Lower leg skin (tissue), 4 donors: Measurements from ENCODE around the gene ITGA3. TPM values are rescaled to one million over a fixed set of nuclear protein-coding genes. Genes with fewer than 3 reads are reported as not detected.

Source experiments
- DNase-seq, 2 donors: peaks; one replicate each; pipeline ENCODE4 v3.0.0-alpha.2; 2019; ENCODE audit warnings: low spot score in 2 of 2
- H3K4me3 ChIP-seq: fragments of 200-600 bp; sonication (generic); 2 replicates; pipeline ENCODE4 v1.5.1; 2017; ENCODE audit warnings: mild to moderate bottlenecking, low read depth; ENCODE audit not compliant: poor library complexity, severe bottlenecking
- POLR2A ChIP-seq, 2 donors: fragments of 450-650 bp; IDR thresholded peaks; one replicate each; pipeline ENCODE4 v1.6.1; 2016 to 2017; ENCODE audit warnings: antibody characterized with exemption in 2 of 2, mild to moderate bottlenecking in 1 of 2, moderate library complexity in 1 of 2
- whole genome bisulfite sequencing, 2 donors: methylation state at CpG; one replicate each; pipeline ENCODE4 v1.1.5; 2018; 5-methylcytosine and 5-hydroxymethylcytosine counted together
- intact Hi-C: fragments of 100-400 bp; cut with DNase I; formaldehyde crosslinking; loops from one replicate; pipeline ENCODE4 v1.15.0; 2023; ENCODE audit warnings: low total_unique reads
- total RNA-seq, 4 donors: library from RNA; depleted of rRNA; stranded (reverse); fragments of >200 nt; gene quantifications; one replicate each; pipeline ENCODE4 v1.1.0, GENCODE V29; 2016
- TF ChIP-seq, protein P1 (sequence below), 3 donors: fragments of 450-650 bp; IDR thresholded peaks; one replicate each; pipeline ENCODE4 v1.5.1; 2016; ENCODE audit warnings: antibody characterized with exemption in 3 of 3, mild to moderate bottlenecking in 3 of 3, moderate library complexity in 2 of 3

The ITGA3 gene
- total RNA-seq, 4 donors from 2014 or later: 99.7 to 148 (median 121) TPM

GRCh38 chr17:50067996-50068395 is 12.1 kb downstream of the ITGA3 start:
- TF ChIP-seq POLR2A (IDR thresholded peaks at IDR 0.05): no peak
- TF ChIP-seq, protein P1, sequence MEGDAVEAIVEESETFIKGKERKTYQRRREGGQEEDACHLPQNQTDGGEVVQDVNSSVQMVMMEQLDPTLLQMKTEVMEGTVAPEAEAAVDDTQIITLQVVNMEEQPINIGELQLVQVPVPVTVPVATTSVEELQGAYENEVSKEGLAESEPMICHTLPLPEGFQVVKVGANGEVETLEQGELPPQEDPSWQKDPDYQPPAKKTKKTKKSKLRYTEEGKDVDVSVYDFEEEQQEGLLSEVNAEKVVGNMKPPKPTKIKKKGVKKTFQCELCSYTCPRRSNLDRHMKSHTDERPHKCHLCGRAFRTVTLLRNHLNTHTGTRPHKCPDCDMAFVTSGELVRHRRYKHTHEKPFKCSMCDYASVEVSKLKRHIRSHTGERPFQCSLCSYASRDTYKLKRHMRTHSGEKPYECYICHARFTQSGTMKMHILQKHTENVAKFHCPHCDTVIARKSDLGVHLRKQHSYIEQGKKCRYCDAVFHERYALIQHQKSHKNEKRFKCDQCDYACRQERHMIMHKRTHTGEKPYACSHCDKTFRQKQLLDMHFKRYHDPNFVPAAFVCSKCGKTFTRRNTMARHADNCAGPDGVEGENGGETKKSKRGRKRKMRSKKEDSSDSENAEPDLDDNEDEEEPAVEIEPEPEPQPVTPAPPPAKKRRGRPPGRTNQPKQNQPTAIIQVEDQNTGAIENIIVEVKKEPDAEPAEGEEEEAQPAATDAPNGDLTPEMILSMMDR (IDR thresholded peaks at IDR 0.05): no peak
- WGBS, 2 donors: 89 to 90% methylated on average over 13 of the region's 13 CpGs
- no peak for DNase-seq

DNA sequence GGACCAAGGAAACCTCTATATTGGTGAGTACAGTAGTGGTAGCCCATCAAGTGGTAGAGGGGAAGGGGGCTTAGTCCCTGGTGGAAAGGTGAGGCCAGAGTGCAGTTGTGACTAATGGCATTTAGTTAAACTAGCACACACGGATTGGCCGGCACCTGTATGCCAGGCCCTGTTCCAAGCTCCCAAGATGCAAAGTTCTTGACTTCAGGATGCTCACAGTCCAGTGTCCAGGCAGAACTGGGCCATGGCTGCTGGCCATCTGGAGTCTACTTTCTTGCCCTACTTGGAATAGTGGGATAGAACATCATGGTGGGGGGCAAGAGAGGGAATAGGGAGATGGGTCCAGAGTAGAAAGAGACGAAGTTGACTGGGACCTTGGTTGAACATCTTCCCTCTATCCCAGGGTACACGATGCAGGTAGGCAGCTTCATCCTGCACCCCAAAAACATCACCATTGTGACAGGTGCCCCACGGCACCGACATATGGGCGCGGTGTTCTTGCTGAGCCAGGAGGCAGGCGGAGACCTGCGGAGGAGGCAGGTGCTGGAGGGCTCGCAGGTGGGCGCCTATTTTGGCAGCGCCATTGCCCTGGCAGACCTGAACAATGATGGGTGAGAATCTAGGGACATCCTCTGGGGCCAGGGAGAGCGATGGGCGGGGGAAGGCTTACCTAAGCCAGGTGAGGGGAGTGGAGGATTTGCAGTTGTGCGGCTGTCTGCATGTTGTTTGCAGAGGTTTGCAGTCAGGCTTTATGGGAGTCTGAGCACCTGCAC is 15.2 kb downstream of the ITGA3 start:
- TF ChIP-seq POLR2A (IDR thresholded peaks at IDR 0.05): no peak
- TF ChIP-seq, protein P1 (IDR thresholded peaks at IDR 0.05): no peak
- DNase-seq: no peak
- 65 to 75% methylated on average over 16 of the region's 16 CpGs for WGBS, 2 donors
- intact Hi-C loops: no loop called here
- H3K4me3 ChIP-seq: no peak overlapping the region

More at GRCh38 chr17:50067996-50068395, 12.1 kb downstream of the ITGA3 start:
- no peak overlapping the region for H3K4me3 ChIP-seq
- intact Hi-C loops: no loop called here

DNA sequence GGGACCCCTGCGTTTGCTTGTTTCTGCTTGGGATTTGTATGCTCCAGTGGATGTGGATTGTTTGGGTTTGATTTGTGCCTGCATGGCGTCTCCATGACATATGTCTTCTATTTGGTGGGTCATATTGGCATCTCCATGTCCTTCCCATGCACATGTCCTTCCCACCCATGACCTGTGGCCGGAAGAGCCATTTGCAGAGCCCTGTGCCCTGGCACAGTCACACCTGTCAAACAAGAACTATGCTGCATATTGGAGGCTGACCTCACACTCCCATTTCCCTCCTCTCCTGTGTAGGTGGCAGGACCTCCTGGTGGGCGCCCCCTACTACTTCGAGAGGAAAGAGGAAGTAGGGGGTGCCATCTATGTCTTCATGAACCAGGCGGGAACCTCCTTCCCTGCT is 15.8 kb downstream of the ITGA3 start:
- 84 to 86% methylated on average over 6 of the region's 6 CpGs for WGBS, 2 donors
- DNase-seq: no peak
- intact Hi-C loops: no loop called here
- TF ChIP-seq, protein P1 (IDR thresholded peaks at IDR 0.05): no peak
- no peak for TF ChIP-seq POLR2A (IDR thresholded peaks at IDR 0.05)
- H3K4me3 ChIP-seq: no peak overlapping the region

DNA sequence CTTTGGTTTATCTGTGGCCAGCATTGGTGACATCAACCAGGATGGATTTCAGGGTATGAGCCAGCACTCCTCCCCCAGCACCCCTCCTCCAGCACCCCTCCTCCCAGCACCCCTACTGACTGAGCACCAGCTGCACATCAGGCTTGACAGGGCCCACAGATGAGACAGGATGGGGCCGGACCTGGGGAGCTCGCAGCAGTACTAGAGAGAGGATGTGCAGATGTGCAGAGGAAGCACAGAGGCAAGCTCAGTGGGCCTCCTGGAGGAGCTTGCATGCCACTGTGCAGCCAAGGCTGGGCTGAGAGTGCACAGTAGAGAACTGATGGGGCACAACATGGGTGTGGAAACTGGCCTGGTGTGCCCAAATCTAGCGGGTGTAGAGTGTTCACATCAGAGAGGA is 16.2 kb downstream of the ITGA3 start:
- intact Hi-C loops: no loop called here
- no peak for DNase-seq
- WGBS, 2 donors: 72 to 87% methylated on average over 3 of the region's 3 CpGs
- TF ChIP-seq, protein P1 (IDR thresholded peaks at IDR 0.05): no peak
- no peak for TF ChIP-seq POLR2A (IDR thresholded peaks at IDR 0.05)
- H3K4me3 ChIP-seq: no peak overlapping the region

- WGBS, 2 donors: 76% methylated on average over 1 of the region's 1 CpG
- no peak overlapping the region for H3K4me3 ChIP-seq
- TF ChIP-seq POLR2A (IDR thresholded peaks at IDR 0.05): no peak
- TF ChIP-seq, protein P1 (IDR thresholded peaks at IDR 0.05): no peak
- DNase-seq: no peak
- intact Hi-C loops: no loop called here
Observed at GRCh38 chr17:50072925-50073324, 17.0 kb downstream of the ITGA3 start.

DNA sequence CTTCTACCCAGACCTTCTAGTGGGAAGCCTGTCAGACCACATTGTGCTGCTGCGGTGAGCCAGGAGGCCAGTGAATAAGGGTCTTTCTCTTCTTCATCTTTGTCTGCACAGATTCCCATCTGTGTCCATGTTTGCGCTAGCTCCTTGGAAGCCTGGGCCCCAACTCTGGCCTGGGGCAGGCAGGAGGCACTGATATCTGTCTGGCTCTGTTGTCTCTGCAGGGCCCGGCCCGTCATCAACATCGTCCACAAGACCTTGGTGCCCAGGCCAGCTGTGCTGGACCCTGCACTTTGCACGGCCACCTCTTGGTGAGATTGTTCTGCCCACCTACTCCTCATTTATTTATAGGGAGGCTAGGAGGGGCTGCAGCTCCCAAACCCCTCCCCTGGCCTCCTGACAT is 18.3 kb downstream of the ITGA3 start:
- H3K4me3 ChIP-seq: no peak overlapping the region
- TF ChIP-seq POLR2A (IDR thresholded peaks at IDR 0.05): no peak
- TF ChIP-seq, protein P1 (IDR thresholded peaks at IDR 0.05): no peak
- DNase-seq: no peak
- 94 to 98% methylated on average over 6 of the region's 6 CpGs for WGBS, 2 donors
- intact Hi-C loops: no loop called here
